ENCODE data around the gene DHX8. TPM values are rescaled to one million over a fixed set of nuclear protein-coding genes. Genes with fewer than 3 reads are reported as not detected.
"Not testable (repeated sequence)": the region's sequence is repeated elsewhere in the genome, so short reads cannot be mapped to it uniquely, and the experiment has no call there.

The DHX8 gene
- total and polyA plus RNA-seq, 8 donors: 42.7 to 61.2 (median 46.0) TPM

- no peak for ATAC-seq
- H3K4me3 ChIP-seq: no peak overlapping the region
- intact Hi-C loops (cut with DNase I): no loop called here
- H3K27me3 ChIP-seq: no peaks in the 10 kb centered on the region
- DNase-seq: no peak
- TF ChIP-seq CTCF (IDR thresholded peaks at IDR 0.05): no peak
- H3K27ac ChIP-seq: no peak overlapping the region
- H3K36me3 ChIP-seq: no peaks in the 10 kb centered on the region
- no peaks in the 10 kb centered on the region for H3K9me3 ChIP-seq
- H3K4me1 ChIP-seq: no peaks in the 10 kb centered on the region
Observed at GRCh38 chr17:43446773-43447172, 37.0 kb upstream of the DHX8 start.

GRCh38 chr17:43448720-43449469 is 34.9 kb upstream of the DHX8 start:
- Histone ChIP-seq H3K4me1 (no peaks in the 10 kb centered on the region), H3K4me3 (no peak overlapping the region), H3K27ac (peak overlapping the region in 1 of 2 donors; percentile 26), H3K9me3 (no peaks in the 10 kb centered on the region), H3K27me3 (no peaks in the 10 kb centered on the region), H3K36me3 (no peaks in the 10 kb centered on the region)
- TF ChIP-seq CTCF (IDR thresholded peaks at IDR 0.05): no peak
- intact Hi-C loops (cut with DNase I): no loop called here
- ATAC-seq: no peak
- DNase-seq: no peak

- no peaks in the 10 kb centered on the region for H3K4me1 ChIP-seq
- H3K9me3 ChIP-seq: no peaks in the 10 kb centered on the region
- peak; percentile 86 for ATAC-seq
- TF ChIP-seq CTCF (IDR thresholded peaks at IDR 0.05): no peak
- intact Hi-C loops (cut with DNase I): no loop called here
- H3K27ac ChIP-seq: peak overlapping the region in 1 of 2 donors; percentile 26
- peak in 1 of 4 donors; percentile 47 for DNase-seq
- no peaks in the 10 kb centered on the region for H3K36me3 ChIP-seq
- H3K4me3 ChIP-seq: no peak overlapping the region
- H3K27me3 ChIP-seq: no peaks in the 10 kb centered on the region
Observed at GRCh38 chr17:43449470-43450248, 34.1 kb upstream of the DHX8 start.

- DNase-seq: not testable (repeated sequence)
Observed at GRCh38 chr17:43450791-43451190, 33.0 kb upstream of the DHX8 start.

GRCh38 chr17:43451741-43452140 is 32.0 kb upstream of the DHX8 start:
- H3K9me3 ChIP-seq; H3K27me3 ChIP-seq; H3K27ac ChIP-seq; intact Hi-C loops (cut with DNase I); DNase-seq; H3K36me3 ChIP-seq; H3K4me3 ChIP-seq; H3K4me1 ChIP-seq; ATAC-seq: not testable (repeated sequence)

More at GRCh38 chr17:43450791-43451190, 33.0 kb upstream of the DHX8 start:
- H3K27ac ChIP-seq; H3K36me3 ChIP-seq; intact Hi-C loops (cut with DNase I); H3K4me3 ChIP-seq; H3K4me1 ChIP-seq; H3K9me3 ChIP-seq; ATAC-seq; H3K27me3 ChIP-seq: not testable (repeated sequence)

GRCh38 chr17:43453331-43453812 is 30.4 kb upstream of the DHX8 start:
- Histone ChIP-seq H3K4me1 (peaks cover 13 to 19% of the 10 kb centered on the region in 2 donors), H3K4me3 (no peak overlapping the region), H3K27me3 (no peaks in the 10 kb centered on the region), H3K36me3 (no peaks in the 10 kb centered on the region), H3K9me3 (no peaks in the 10 kb centered on the region), H3K27ac (no peak overlapping the region)
- ATAC-seq (no peak), DNase-seq (peak in 2 of 4 donors; percentile 82 to 88)
- no peak for TF ChIP-seq CTCF (IDR thresholded peaks at IDR 0.05)
- intact Hi-C loops (cut with DNase I): no loop called here

Measured in left lung (tissue), 10 donors.